ENCODE measurements around the gene TBC1D30. TPM values are rescaled to one million over a fixed set of nuclear protein-coding genes. Genes with fewer than 3 reads are reported as not detected.

The TBC1D30 gene
- polyA plus RNA-seq, 3 donors from 2014 or later: 1.3 to 5.8 (median 1.7) TPM

DNA sequence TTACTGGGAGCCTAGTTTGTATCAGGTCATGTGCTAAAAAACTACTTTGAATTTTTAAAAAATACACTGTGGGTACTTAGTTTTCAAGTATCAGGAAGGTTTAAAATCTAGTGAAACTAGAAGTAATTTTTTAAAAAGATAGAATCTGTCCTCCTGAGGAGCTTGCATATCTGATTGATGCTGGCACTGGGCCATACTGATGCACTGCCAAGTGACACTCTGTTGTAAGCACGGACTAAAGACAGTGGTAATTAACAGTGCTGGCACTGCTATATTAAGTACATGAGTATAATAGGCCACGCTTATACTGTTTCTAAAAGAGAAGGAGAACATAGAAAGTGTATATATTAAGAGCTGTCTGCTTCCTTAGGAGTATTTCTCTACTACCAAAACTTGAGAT is 10.0 kb upstream of the TBC1D30 start:
- H3K4me1 Mint-ChIP-seq: no peaks in the 10 kb centered on the region
- peaks cover 0 to 7% (median 0%) of the 10 kb centered on the region in 3 donors for H3K36me3 Mint-ChIP-seq
- H3K27me3 Mint-ChIP-seq (ENCODE audit: low read depth in 3 of 3): peaks cover 3 to 5% (median 5%) of the 10 kb centered on the region in 3 donors
- H3K9me3 Mint-ChIP-seq: no peaks in the 10 kb centered on the region
- H3K27ac Mint-ChIP-seq: no peak overlapping the region
- no peak overlapping the region for H3K4me3 Mint-ChIP-seq
- DNase-seq: no peak

- H3K9me3 Mint-ChIP-seq: no peaks in the 10 kb centered on the region
- no peak for DNase-seq
- peaks cover 5% of the 10 kb centered on the region in 3 donors for H3K27me3 Mint-ChIP-seq (ENCODE audit: low read depth in 3 of 3)
- H3K27ac Mint-ChIP-seq: no peak overlapping the region
- peaks cover 4 to 11% (median 8%) of the 10 kb centered on the region in 3 donors for H3K36me3 Mint-ChIP-seq
- H3K4me3 Mint-ChIP-seq: no peak overlapping the region
- H3K4me1 Mint-ChIP-seq: peaks cover 7 to 8% of the 10 kb centered on the region in 2 donors
Measured at GRCh38 chr12:64819816-64820402, 4.5 kb upstream of the TBC1D30 start.

- no peak for DNase-seq
- no peak overlapping the region for H3K27ac Mint-ChIP-seq
- peaks cover 5 to 8% (median 7%) of the 10 kb centered on the region in 3 donors for H3K27me3 Mint-ChIP-seq (ENCODE audit: low read depth in 3 of 3)
- H3K36me3 Mint-ChIP-seq: peaks cover 4 to 11% (median 8%) of the 10 kb centered on the region in 3 donors
- H3K9me3 Mint-ChIP-seq: no peaks in the 10 kb centered on the region
- no peak overlapping the region for H3K4me3 Mint-ChIP-seq
- peaks cover 12 to 13% of the 10 kb centered on the region in 2 donors for H3K4me1 Mint-ChIP-seq
Measured at GRCh38 chr12:64820593-64820992, 3.9 kb upstream of the TBC1D30 start.

GRCh38 chr12:64821116-64821630 is 3.3 kb upstream of the TBC1D30 start:
- Mint-ChIP-seq H3K27ac (no peak overlapping the region), H3K4me1 (peaks cover 16 to 18% of the 10 kb centered on the region in 2 donors), H3K4me3 (no peak overlapping the region), H3K9me3 (no peaks in the 10 kb centered on the region), H3K27me3 (ENCODE audit: low read depth in 3 of 3) (peaks cover 10 to 12% (median 12%) of the 10 kb centered on the region in 3 donors), H3K36me3 (peaks cover 7 to 11% (median 8%) of the 10 kb centered on the region in 3 donors)
- no peak for DNase-seq

DNA sequence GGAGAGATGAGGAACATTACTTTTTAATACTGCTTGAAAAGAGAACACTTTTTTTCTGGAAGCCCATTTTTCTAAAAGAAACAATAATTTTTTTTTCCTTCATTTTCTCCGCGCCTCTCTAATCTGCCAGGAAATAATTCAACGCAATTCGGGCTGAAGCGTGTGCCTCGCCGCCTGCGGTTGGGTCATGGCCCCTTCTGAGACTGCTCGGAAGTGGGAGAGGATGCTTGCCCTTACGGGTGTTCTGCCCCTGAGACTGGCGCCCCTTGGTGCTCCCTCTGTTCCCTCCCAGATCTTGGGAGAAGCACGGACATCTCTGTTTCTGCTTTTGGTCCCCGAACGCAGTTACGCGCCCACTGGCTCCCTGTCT is 332 bp upstream of the TBC1D30 start:
- DNase-seq: no peak
- Mint-ChIP-seq H3K4me1 (peaks cover 21 to 26% of the 10 kb centered on the region in 2 donors), H3K27me3 (ENCODE audit: low read depth in 3 of 3) (peaks cover 19 to 35% (median 26%) of the 10 kb centered on the region in 3 donors)

GRCh38 chr12:64825143-64826021 is 935 bp downstream of the TBC1D30 start:
- Mint-ChIP-seq H3K27ac (no peak overlapping the region), H3K4me3 (peak overlapping the region; percentile 21 to 76 (median 67)), H3K36me3 (peaks cover 9 to 15% (median 11%) of the 10 kb centered on the region in 3 donors), H3K4me1 (peaks cover 21 to 26% of the 10 kb centered on the region in 2 donors), H3K27me3 (ENCODE audit: low read depth in 3 of 3) (peaks cover 19 to 35% (median 25%) of the 10 kb centered on the region in 3 donors), H3K9me3 (no peaks in the 10 kb centered on the region)
- DNase-seq: no peak

More for the DNA sequence above, 332 bp upstream of the TBC1D30 start:
- Mint-ChIP-seq H3K4me3 (peak overlapping the region; percentile 66 to 78 (median 74)), H3K27ac (no peak overlapping the region), H3K36me3 (peaks cover 10 to 14% (median 12%) of the 10 kb centered on the region in 3 donors), H3K9me3 (no peaks in the 10 kb centered on the region)

- DNase-seq: peak in 2 of 3 donors; percentile 9 to 30
- Mint-ChIP-seq H3K36me3 (peaks cover 8 to 11% (median 10%) of the 10 kb centered on the region in 3 donors), H3K4me3 (peak overlapping the region; percentile 7 to 76 (median 56)), H3K27ac (no peak overlapping the region), H3K9me3 (no peaks in the 10 kb centered on the region), H3K27me3 (ENCODE audit: low read depth in 3 of 3) (peaks cover 19 to 32% (median 25%) of the 10 kb centered on the region in 3 donors), H3K4me1 (peaks cover 21 to 26% of the 10 kb centered on the region in 2 donors)
Measured at GRCh38 chr12:64826234-64826633, 1.8 kb downstream of the TBC1D30 start.

- peaks cover 20 to 32% (median 21%) of the 10 kb centered on the region in 3 donors for H3K27me3 Mint-ChIP-seq (ENCODE audit: low read depth in 3 of 3)
- no peak overlapping the region for H3K27ac Mint-ChIP-seq
- no peaks in the 10 kb centered on the region for H3K9me3 Mint-ChIP-seq
Measured at GRCh38 chr12:64828713-64829112, 4.3 kb downstream of the TBC1D30 start.

DNA sequence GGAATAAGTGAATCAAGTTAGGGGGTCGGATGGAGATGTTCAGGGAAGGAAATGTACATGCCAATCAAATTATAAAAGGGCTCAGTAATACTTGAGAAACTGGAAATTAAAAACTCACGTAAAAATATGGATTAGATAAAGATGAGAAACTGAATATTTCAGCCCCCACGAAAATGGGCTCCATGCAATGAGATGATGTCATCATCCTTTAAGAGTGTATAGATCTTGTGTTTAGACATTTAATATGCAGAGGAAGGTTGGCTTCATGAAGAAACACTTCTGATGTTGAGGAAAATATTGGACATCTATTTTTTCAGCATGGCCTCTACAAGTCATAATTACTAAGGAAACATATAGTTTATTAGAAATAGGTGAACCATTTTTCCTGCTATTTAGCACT is 9.5 kb downstream of the TBC1D30 start:
- H3K4me1 Mint-ChIP-seq: no peaks in the 10 kb centered on the region
- peaks cover 0 to 31% (median 26%) of the 10 kb centered on the region in 3 donors for H3K36me3 Mint-ChIP-seq
- no peak overlapping the region for H3K27ac Mint-ChIP-seq
- DNase-seq: no peak
- H3K9me3 Mint-ChIP-seq: peaks cover 0 to 2% (median 0%) of the 10 kb centered on the region in 6 donors
- H3K27me3 Mint-ChIP-seq (ENCODE audit: low read depth in 3 of 3): peaks cover 1 to 4% (median 1%) of the 10 kb centered on the region in 3 donors
- no peak overlapping the region for H3K4me3 Mint-ChIP-seq

More at GRCh38 chr12:64828713-64829112, 4.3 kb downstream of the TBC1D30 start:
- H3K4me3 Mint-ChIP-seq: no peak overlapping the region
- H3K36me3 Mint-ChIP-seq: peaks cover 10 to 23% (median 15%) of the 10 kb centered on the region in 3 donors
- peaks cover 21 to 26% of the 10 kb centered on the region in 2 donors for H3K4me1 Mint-ChIP-seq
- DNase-seq: no peak

GRCh38 chr12:64835901-64836300 is 11.5 kb downstream of the TBC1D30 start:
- H3K4me3 Mint-ChIP-seq: no peak overlapping the region
- peaks cover 0 to 2% (median 0%) of the 10 kb centered on the region in 6 donors for H3K9me3 Mint-ChIP-seq
- DNase-seq: no peak
- peaks cover 0 to 31% (median 24%) of the 10 kb centered on the region in 3 donors for H3K36me3 Mint-ChIP-seq
- H3K4me1 Mint-ChIP-seq: no peaks in the 10 kb centered on the region
- H3K27ac Mint-ChIP-seq: no peak overlapping the region
- H3K27me3 Mint-ChIP-seq (ENCODE audit: low read depth in 3 of 3): peaks cover 0 to 1% (median 0%) of the 10 kb centered on the region in 3 donors

DNA sequence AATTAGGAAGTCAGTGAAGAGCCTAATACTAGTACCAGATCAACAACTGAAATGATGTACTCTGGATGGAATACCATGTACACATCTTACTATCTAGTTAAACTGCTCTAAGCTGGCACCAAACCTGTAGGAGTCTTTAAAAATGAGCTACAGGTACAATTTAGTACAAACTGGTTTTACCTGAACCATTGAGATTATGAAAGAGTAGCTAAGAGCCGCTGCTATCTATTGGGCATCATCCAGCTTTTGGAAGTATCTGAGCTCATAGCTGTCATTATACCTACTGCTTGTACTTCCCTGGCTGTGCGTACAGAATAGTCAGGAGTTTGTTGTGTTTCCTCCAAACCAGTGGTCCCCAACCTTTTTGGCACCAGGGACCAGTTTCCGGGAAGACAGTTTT is 12.4 kb downstream of the TBC1D30 start:
- peaks cover 0 to 2% (median 0%) of the 10 kb centered on the region in 6 donors for H3K9me3 Mint-ChIP-seq
- H3K4me1 Mint-ChIP-seq: no peaks in the 10 kb centered on the region
- no peak overlapping the region for H3K4me3 Mint-ChIP-seq

GRCh38 chr12:64837427-64837826 is 13.0 kb downstream of the TBC1D30 start:
- Mint-ChIP-seq H3K4me3 (no peak overlapping the region), H3K4me1 (no peaks in the 10 kb centered on the region), H3K27ac (no peak overlapping the region), H3K36me3 (peaks cover 5 to 32% (median 31%) of the 10 kb centered on the region in 3 donors), H3K9me3 (peaks cover 0 to 2% (median 0%) of the 10 kb centered on the region in 6 donors), H3K27me3 (ENCODE audit: low read depth in 3 of 3) (peaks cover 0 to 2% (median 0%) of the 10 kb centered on the region in 3 donors)
- no peak for DNase-seq

More for the DNA sequence above, 12.4 kb downstream of the TBC1D30 start:
- Mint-ChIP-seq H3K27me3 (ENCODE audit: low read depth in 3 of 3) (peaks cover 0 to 2% (median 1%) of the 10 kb centered on the region in 3 donors), H3K36me3 (peaks cover 5 to 33% (median 31%) of the 10 kb centered on the region in 3 donors), H3K27ac (no peak overlapping the region)
- DNase-seq: no peak

GRCh38 chr12:64840119-64840518 is 15.7 kb downstream of the TBC1D30 start:
- Mint-ChIP-seq H3K27me3 (ENCODE audit: low read depth in 3 of 3) (peaks cover 0 to 2% (median 0%) of the 10 kb centered on the region in 3 donors), H3K36me3 (peaks cover 5 to 25% (median 17%) of the 10 kb centered on the region in 3 donors), H3K9me3 (no peaks in the 10 kb centered on the region), H3K4me3 (no peak overlapping the region), H3K4me1 (no peaks in the 10 kb centered on the region), H3K27ac (no peak overlapping the region)
- DNase-seq: no peak

All from immature natural killer cell (primary cell).